SH-SY5Y (cell line): ENCODE results near the gene SH3BGRL2.

ENCODE experiments used
- GATA2 ChIP-seq: IDR thresholded peaks from 2 replicates; pipeline ENCODE4 v1.6.1; 2011; ENCODE audit warnings: mild to moderate bottlenecking, low read depth, low read length
- GATA3 ChIP-seq: IDR thresholded peaks from 2 replicates; pipeline ENCODE4 v1.6.1; 2011; ENCODE audit warnings: low read depth, mild to moderate bottlenecking, low read length, moderate library complexity

The SH3BGRL2 gene

GRCh38 chr6:79630883-79631692 lies at the start of gene SH3BGRL2:
Gene SH3BGRL2 (plus strand): TSS chr6:79631329. CDS start chr6:79631462, 133 bp downstream.
- TF ChIP-seq GATA3 = no peak
- TF ChIP-seq GATA2 = peak; percentile 42; the same call in 1 of the 2 replicates

DNA sequence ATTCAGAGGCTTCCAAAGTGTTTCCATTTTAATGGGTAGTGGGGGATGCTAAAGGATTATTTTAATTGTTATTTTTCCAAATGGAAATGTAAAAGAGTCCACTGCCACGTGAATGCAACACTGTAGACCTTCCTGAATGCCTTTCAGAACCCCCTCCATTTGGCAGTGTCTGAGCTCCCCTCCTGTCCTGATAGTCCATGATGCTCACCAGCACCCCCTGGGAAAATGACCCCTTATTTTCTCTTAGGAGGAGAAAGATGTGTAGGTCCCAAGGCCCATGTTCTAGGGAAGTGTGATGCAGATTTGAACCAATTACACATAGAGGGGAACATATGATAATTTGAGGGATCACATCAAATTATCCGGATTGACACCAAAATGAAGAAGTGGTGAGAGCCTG lies 46.8 kb upstream of the SH3BGRL2 start:
- TF ChIP-seq GATA3 = no peak
- TF ChIP-seq GATA2 = no peak

DNA sequence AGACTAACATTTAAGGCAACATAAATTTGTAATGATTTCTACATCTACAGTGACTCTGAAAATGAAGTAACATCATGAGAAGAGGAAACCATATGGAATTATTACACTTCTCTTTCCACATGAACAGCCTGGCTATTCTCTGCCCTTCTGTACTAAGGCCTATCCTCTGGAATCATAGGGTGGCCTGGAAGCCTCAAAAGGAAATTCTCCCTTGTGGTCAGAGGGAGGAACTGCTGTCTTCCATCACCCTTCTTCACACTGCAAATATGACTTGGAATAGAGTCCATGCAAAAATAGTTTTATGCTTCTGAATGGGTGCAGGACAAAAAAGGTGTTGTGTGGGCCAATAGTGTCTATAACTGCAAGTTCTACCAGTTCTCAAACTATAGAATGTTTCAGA lies 44.6 kb upstream of the SH3BGRL2 start:
- TF ChIP-seq GATA2 (no peak), GATA3 (no peak)

DNA sequence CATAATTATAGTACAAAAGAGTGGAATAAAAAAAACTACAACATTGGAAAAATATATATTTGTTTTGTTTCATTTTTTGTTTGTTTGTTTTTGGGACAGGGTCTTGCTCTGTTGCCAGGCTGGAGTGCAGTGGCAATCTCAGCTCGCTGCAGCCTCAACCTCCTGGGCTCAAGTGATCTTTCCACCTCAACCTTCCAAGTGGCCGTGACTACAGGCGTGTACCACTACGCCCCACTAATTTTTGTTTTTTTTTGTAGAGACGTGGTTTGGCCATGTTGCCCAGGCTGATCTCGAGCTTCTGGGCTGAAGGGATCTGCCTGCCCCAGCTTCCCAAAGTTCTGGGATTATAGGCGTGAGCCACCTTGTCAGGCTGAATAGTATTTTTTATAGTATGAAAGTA lies 41.4 kb upstream of the SH3BGRL2 start:
- no peak for TF ChIP-seq GATA2
- TF ChIP-seq GATA3 = no peak

DNA sequence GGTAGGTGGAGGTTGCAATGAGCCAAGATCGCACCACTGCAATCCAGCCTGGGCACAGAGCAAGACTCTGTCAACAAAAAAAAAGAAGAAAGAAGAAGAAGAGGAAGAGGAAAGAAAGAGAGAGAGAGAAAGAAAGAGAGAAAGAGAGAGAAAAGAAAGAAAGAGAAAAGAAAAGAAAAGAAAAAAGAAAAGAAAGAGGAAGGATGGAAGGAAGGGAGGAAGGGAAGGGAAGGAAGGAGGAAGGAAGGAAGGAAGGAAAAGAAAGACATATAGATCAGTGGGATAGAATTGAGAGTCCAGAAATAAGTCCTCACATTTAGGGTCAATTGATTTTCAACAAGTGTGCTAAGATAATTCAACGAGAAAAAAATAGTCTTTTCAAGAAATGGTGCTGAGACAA lies 34.0 kb upstream of the SH3BGRL2 start:
- TF ChIP-seq GATA3 (no peak), GATA2 (no peak)

- TF ChIP-seq GATA3 = no peak
- TF ChIP-seq GATA2 = no peak
Observed at GRCh38 chr6:79598012-79598411, 33.1 kb upstream of the SH3BGRL2 start.

DNA sequence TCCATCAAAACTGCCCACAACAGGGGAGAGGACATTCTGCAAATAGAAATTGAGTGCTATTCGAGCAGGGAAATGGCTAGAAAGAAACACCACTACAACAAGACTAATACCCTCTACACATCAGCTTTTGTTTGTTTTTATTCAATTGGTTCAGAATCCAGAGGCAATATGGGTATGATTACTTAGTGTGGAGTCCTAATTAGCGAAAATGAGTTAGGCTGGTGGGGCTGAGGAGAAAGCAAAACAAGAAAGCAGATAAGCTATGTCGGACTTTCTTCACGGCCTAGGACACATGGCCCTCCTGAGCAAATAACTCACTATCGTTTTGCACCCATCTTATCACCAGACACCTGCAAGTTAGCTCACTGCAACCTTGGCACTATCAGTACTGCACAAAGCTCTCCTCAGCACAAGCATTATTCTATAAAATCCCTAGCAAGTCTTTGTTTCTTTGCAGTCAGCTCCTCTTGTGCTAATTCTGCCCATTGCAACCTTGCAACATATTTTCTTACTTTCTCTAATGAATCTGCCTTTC lies 31.3 kb upstream of the SH3BGRL2 start:
- TF ChIP-seq GATA2 (no peak), GATA3 (no peak)

DNA sequence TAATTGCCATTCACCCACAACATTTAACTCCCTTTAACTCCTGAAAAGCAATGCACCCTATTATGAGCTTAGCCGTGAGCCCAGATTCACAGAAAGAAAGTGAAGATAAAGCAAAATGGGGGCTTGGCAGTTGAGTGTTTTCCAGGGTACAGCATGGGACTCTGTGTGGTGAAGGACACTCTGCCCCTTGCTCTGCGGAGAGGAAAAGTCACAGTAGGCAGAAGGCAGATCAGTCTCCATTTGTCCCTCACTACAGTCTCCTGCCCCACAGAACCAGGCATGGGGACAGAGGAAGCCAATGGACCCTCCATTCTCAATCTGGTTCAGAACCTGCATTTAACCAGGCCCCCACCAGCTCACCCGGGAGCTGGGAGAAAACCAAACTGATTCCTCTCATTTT lies 30.8 kb upstream of the SH3BGRL2 start:
- TF ChIP-seq GATA3 (no peak), GATA2 (no peak)

DNA sequence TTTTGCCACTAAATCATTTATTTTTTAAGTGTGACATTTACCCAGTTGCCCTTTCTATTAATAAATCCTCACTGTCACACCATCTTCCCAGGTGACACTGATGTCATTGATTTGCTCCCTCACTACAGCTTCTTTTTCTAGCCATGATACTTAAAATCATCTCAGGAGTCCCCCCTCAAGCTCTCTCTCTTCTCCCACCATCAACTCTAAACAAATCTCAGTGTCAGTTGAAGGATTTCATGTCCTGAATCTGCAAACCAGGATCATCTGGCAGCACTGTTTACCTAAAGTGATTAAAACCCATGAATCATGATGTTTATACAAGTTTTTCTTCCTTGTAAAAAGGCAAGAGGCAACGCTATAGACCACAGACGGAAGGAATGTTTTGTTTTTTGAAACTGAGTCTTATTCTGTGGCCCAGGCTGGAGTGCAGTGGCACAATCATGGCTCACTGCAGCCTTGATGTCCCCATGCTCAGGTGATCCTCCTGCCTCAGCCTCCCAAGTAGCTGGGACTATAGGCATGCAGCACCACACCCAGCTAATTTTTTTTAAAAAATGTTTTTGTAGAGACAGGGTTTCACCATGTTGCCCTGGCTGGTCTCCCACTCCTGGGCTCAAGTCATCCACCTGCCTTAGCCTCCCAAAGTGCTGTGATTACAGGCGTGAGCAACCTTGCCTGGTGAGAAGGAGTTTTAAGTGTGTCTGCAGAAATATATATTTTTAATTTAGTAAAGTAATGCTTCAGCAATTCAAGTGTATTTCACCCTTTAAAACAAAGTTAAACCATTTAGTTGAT lies 30.1 kb upstream of the SH3BGRL2 start:
- TF ChIP-seq GATA2 = no peak
- no peak for TF ChIP-seq GATA3

DNA sequence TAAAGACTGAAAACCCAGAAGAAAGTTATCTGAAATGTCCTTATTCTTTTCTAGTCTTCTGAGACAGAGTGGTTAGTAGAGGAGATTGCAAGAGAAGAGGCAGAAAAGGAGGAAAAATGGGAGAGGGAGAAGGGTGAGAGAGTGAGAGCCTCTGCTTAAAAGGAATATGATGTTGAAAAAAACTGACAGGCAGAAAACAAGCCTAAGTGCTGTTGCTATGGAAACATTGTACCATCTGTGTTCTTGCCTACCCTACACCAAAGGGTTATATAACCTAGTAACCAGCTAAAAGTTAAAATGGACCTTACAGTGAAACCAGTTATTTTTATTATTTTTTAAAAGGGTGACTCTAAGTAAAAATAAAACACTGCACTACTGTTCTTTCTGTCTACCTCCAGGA lies 28.3 kb upstream of the SH3BGRL2 start:
- TF ChIP-seq GATA2 (no peak), GATA3 (no peak)

- no peak for TF ChIP-seq GATA3
- TF ChIP-seq GATA2 = no peak
Observed at GRCh38 chr6:79604583-79605037, 26.5 kb upstream of the SH3BGRL2 start.

GRCh38 chr6:79605061-79605460 lies 26.1 kb upstream of the SH3BGRL2 start:
- TF ChIP-seq GATA2 (no peak), GATA3 (no peak)

GRCh38 chr6:79605968-79606764 lies 25.0 kb upstream of the SH3BGRL2 start:
- TF ChIP-seq GATA3 (no peak), GATA2 (no peak)

GRCh38 chr6:79607000-79607399 lies 24.1 kb upstream of the SH3BGRL2 start:
- TF ChIP-seq GATA2 (no peak), GATA3 (no peak)

DNA sequence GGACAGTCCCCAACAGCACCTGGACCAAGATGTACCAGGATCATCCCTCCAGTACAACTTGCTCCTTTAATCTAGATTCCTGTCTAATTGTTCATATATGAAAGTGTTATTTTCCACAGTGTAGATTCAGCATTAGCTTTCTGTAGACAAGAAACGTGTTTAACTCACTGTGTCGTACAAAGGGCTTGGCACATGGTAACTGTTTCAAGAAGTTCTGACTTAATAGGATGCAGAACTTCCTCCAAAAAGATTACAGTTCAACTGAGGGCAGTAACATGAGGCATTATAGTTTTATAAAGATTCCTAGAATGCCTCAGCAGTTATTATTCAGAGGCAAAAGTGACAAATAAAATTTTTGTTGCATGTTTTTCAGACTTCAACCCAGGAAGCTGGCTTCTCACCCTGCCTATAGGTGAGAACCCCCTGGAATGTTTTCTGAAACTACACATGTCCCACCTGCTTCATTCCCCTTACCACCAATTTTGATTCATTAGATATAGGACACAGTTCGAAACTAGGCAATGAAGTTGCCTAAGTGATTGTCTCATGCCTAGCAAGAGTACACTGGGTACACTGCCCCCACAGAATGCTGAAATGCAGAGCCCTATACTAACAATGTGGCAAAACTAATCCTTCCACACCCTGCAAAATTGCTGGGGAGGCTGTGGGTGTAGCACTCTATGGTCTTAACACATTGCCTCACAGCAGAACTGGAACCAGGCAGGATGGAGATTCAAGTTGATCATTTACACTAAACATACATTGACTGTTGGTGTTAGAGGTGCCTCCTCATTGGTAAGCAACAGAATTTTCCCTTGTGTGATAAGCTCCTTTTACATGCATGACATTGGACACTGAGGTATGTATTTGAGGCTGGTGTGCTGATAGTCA lies 22.6 kb upstream of the SH3BGRL2 start:
- TF ChIP-seq GATA3 (no peak), GATA2 (no peak)
